Endothelial cell of umbilical vein (primary cell): ENCODE data around the gene TMCC3. TPM values are rescaled to one million over a fixed set of nuclear protein-coding genes. Genes with fewer than 3 reads are reported as not detected.

Source experiments
- BruUV-seq: library from RNA; stranded (reverse); fragments of 400-500 nt; replicated peaks from 2 replicates; lab custom pipeline; 2021; lab: Mats Ljungman, UMichigan
- CTCF ChIA-PET: fragments of 300-600, 350-600 bp; sonication (Branson Sonifier 250); formaldehyde crosslinking; loops from one replicate; lab custom pipeline; 2021; ENCODE audit warnings: antibody characterized with exemption, inconsistent platforms; lab: Charles Lee
- POLR2A ChIA-PET: fragments of 300-600, 350-600 bp; sonication (Branson Sonifier 250); formaldehyde crosslinking; loops from one replicate; lab custom pipeline; 2021; ENCODE audit warnings: antibody characterized with exemption, inconsistent platforms; lab: Charles Lee
- DNase-seq: peaks from one replicate; pipeline ENCODE4 v3.0.0-alpha.2; 2011; ENCODE audit warnings: low read depth, low spot score
- FAIRE-seq: peaks from 2 replicates; lab custom pipeline; 2011; peaks lifted over from hg19 to GRCh38; lab: Jason Lieb, UNC
- H2AFZ ChIP-seq: 2 replicates; pipeline ENCODE4 v1.6.0; 2012; ENCODE audit warnings: low read depth, low read length, control low read depth, inconsistent platforms
- H3K27ac ChIP-seq: 2 replicates; pipeline ENCODE4 v1.5.1; 2011; ENCODE audit warnings: low read depth, mild to moderate bottlenecking, control low read depth, low read length, moderate library complexity; ENCODE audit not compliant: insufficient read depth
- H3K27me3 ChIP-seq, 2 experiments: 2 replicates each; pipeline versions ENCODE4 v1.6.0 to v1.6.1; 2011; ENCODE audit warnings: low read length in 2 of 2, mixed read lengths in 1 of 2; ENCODE audit not compliant: control insufficient read depth in 2 of 2, insufficient read depth in 2 of 2
- H3K36me3 ChIP-seq, 2 experiments: 2 replicates in 1 of 2; 3 replicates in 1 of 2; pipeline ENCODE4 v1.5.1; 2011; ENCODE audit warnings: low read length in 2 of 2, mild to moderate bottlenecking in 1 of 2, moderate library complexity in 1 of 2; ENCODE audit not compliant: control insufficient read depth in 2 of 2, insufficient read depth in 2 of 2; ENCODE audit errors: extremely low read depth in 1 of 2
- H3K4me1 ChIP-seq: 3 replicates; pipeline ENCODE4 v1.5.1; 2011; ENCODE audit warnings: mild to moderate bottlenecking, low read length; ENCODE audit not compliant: control insufficient read depth, insufficient read depth; ENCODE audit errors: extremely low read depth
- H3K4me2 ChIP-seq: 2 replicates; pipeline ENCODE4 v1.6.1; 2011; ENCODE audit warnings: low read length, control low read depth, mixed read lengths; ENCODE audit not compliant: insufficient read depth
- H3K4me3 ChIP-seq, 3 experiments: fragments of 200-600 bp in 1 of 3; sonication (generic), shearing (Covaris generic) in 1 of 3; replicated peaks in 1 of 3; 2 replicates each; pipeline ENCODE4 v1.5.1; 2011 to 2016; ENCODE audit warnings: control low read depth in 3 of 3, low read length in 3 of 3, mild to moderate bottlenecking in 2 of 3, inconsistent platforms in 1 of 3, low read depth in 1 of 3, moderate library complexity in 1 of 3; ENCODE audit not compliant: insufficient read depth in 1 of 3
- H3K79me2 ChIP-seq: 2 replicates; pipeline ENCODE4 v1.6.0; 2012; ENCODE audit warnings: low read length, inconsistent platforms; ENCODE audit not compliant: control insufficient read depth, insufficient read depth
- H3K9ac ChIP-seq: replicated peaks from 2 replicates; pipeline ENCODE3; 2011; ENCODE audit warnings: low read length, control low read depth; ENCODE audit not compliant: insufficient read depth; ENCODE audit errors: extremely low read depth
- H3K9me1 ChIP-seq: replicated peaks from 3 replicates; pipeline ENCODE4 v1.6.0; 2011; ENCODE audit warnings: mild to moderate bottlenecking, low read length; ENCODE audit not compliant: control insufficient read depth, insufficient read depth; ENCODE audit errors: extremely low read depth
- H3K9me3 ChIP-seq: replicated peaks from 2 replicates; pipeline ENCODE4 v1.5.1; 2012; ENCODE audit warnings: low read length, inconsistent platforms; ENCODE audit not compliant: control insufficient read depth, insufficient read depth
- H4K20me1 ChIP-seq: replicated peaks from 2 replicates; pipeline ENCODE3; 2011; ENCODE audit warnings: mild to moderate bottlenecking, low read length; ENCODE audit not compliant: control insufficient read depth, insufficient read depth; ENCODE audit errors: extremely low read depth
- EZH2 ChIP-seq: IDR thresholded peaks from 2 replicates; pipeline ENCODE4 v1.6.1; 2012; ENCODE audit warnings: borderline replicate concordance, low read depth, mild to moderate bottlenecking, moderate library complexity, low read length, inconsistent platforms; ENCODE audit not compliant: severe bottlenecking
- FOS ChIP-seq: IDR thresholded peaks from 2 replicates; pipeline ENCODE4 v1.6.1; 2011; ENCODE audit warnings: mild to moderate bottlenecking, low read length, moderate library complexity, borderline replicate concordance; ENCODE audit not compliant: insufficient read depth
- GATA2 ChIP-seq: IDR thresholded peaks from 2 replicates; pipeline ENCODE4 v1.7.0; 2011; ENCODE audit warnings: low read depth, mild to moderate bottlenecking, moderate library complexity, mixed read lengths, low read length; ENCODE audit not compliant: insufficient read length, insufficient read depth
- JUN ChIP-seq: IDR thresholded peaks from 2 replicates; pipeline ENCODE4 v1.6.1; 2011; ENCODE audit warnings: borderline replicate concordance, low read depth; ENCODE audit not compliant: insufficient read length, insufficient read depth
- MAX ChIP-seq: IDR thresholded peaks from 2 replicates; pipeline ENCODE4 v1.6.1; 2011; ENCODE audit not compliant: insufficient read depth, insufficient read length
- MYC ChIP-seq: IDR thresholded peaks from one replicate; pipeline ENCODE4 v1.6.1; 2011; ENCODE audit warnings: mild to moderate bottlenecking, low read depth, low read length
- POLR2A ChIP-seq: IDR thresholded peaks from 2 replicates; pipeline ENCODE4 v1.6.1; 2012; ENCODE audit warnings: low read depth, mild to moderate bottlenecking, control low read depth, low read length
- POLR2AphosphoS5 ChIP-seq: IDR thresholded peaks from 2 replicates; pipeline ENCODE4 v1.6.1; 2012; ENCODE audit warnings: low read depth, mild to moderate bottlenecking, control low read depth, low read length, moderate library complexity; ENCODE audit not compliant: insufficient read depth
- dilution Hi-C: fragments of 300-500 bp; cut with MboI; formaldehyde crosslinking; loops from one replicate; pipeline ENCODE4 v1.15.0; 2019; ENCODE audit warnings: low sequenced_read_pairs; ENCODE audit not compliant: extremely low pct_ligation_motif_present
- intact Hi-C: fragments of 100-400 bp; cut with micrococcal nuclease; formaldehyde crosslinking; loops from one replicate; pipeline ENCODE4 v1.10.0; 2022
- polyA plus RNA-seq, 4 experiments: library from polyadenylated mRNA; depleted of rRNA in 3 of 4; stranded (reverse) in 3 of 4; unstranded in 1 of 4; fragments of >200 nt; gene quantifications; 2 replicates each; pipeline versions ENCODE4 v1.2.1 to v1.2.3, GENCODE V29; 2011 to 2012; ENCODE audit warnings: missing spikeins in 1 of 4
- total RNA-seq: library from RNA; stranded (reverse); gene quantifications from 2 replicates; pipeline ENCODE4 v1.2.3, GENCODE V29; 2021
- TF ChIP-seq, protein P1 (sequence below), 2 donors: IDR thresholded peaks; 1 replicate in 1 of 2; 2 replicates in 1 of 2; pipeline ENCODE4 v1.5.1; 2011; ENCODE audit warnings: low read length in 2 of 2, mild to moderate bottlenecking in 2 of 2, moderate library complexity in 2 of 2, control low read depth in 1 of 2, inconsistent platforms in 1 of 2, low read depth in 1 of 2; ENCODE audit not compliant: insufficient read depth in 1 of 2; ENCODE audit errors: extremely low read depth in 1 of 2

TMCC3 gene
- total and polyA plus RNA-seq, 2 donors (not counting 3 experiments of a cell fraction or from before 2014, with no cell fraction given): 13.5 to 30.4 TPM

- Histone ChIP-seq H3K27me3 (no peaks in the 10 kb centered on the region), H2AFZ (peak overlapping the region; percentile 5), H3K79me2 (peaks cover 71% of the 10 kb centered on the region), H3K4me1 (peaks cover 43% of the 10 kb centered on the region), H3K4me2 (peak overlapping the region; percentile 59), H3K9me3 (no peaks in the 10 kb centered on the region), H3K9ac (peak overlapping the region; percentile 76), H3K27ac (peak overlapping the region; percentile 79), H3K9me1 (no peaks in the 10 kb centered on the region), H4K20me1 (no peaks in the 10 kb centered on the region), H3K36me3 (peaks cover 0 to 12% of the 10 kb centered on the region in 2 experiments), H3K4me3 (peak overlapping the region in 1 of 3 experiments; percentile 34)
- dilution Hi-C loops (no loop called here), intact Hi-C loops (loop anchor here (1.0 to 5.0 kb wide), 5 partner anchors 22 to 338 kb away; no protein-coding TSS in a partner anchor)
- no peak for TF ChIP-seq POLR2A
- TF ChIP-seq MYC: peak; percentile 11
- TF ChIP-seq, protein P1, sequence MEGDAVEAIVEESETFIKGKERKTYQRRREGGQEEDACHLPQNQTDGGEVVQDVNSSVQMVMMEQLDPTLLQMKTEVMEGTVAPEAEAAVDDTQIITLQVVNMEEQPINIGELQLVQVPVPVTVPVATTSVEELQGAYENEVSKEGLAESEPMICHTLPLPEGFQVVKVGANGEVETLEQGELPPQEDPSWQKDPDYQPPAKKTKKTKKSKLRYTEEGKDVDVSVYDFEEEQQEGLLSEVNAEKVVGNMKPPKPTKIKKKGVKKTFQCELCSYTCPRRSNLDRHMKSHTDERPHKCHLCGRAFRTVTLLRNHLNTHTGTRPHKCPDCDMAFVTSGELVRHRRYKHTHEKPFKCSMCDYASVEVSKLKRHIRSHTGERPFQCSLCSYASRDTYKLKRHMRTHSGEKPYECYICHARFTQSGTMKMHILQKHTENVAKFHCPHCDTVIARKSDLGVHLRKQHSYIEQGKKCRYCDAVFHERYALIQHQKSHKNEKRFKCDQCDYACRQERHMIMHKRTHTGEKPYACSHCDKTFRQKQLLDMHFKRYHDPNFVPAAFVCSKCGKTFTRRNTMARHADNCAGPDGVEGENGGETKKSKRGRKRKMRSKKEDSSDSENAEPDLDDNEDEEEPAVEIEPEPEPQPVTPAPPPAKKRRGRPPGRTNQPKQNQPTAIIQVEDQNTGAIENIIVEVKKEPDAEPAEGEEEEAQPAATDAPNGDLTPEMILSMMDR (IDR thresholded peaks at IDR 0.05; ENCODE audit: extremely low read depth in 1 of 2, insufficient read depth in 1 of 2, low read depth in 1 of 2, low read length in 2 of 2): no peak
- no peak for TF ChIP-seq MAX
- TF ChIP-seq GATA2: peak; percentile 71
- TF ChIP-seq FOS: peak; percentile 92
- TF ChIP-seq POLR2AphosphoS5: peak; percentile 38
- peak; percentile 76 for TF ChIP-seq JUN
- TF ChIP-seq EZH2: no peak
- FAIRE-seq (peak; percentile 92), DNase-seq (peak; percentile 83)
- CTCF ChIA-PET: interaction anchor here (0.6 to 1.2 kb wide), 6 partner anchors 21 to 119 kb away, joined by 3 to 4 read pairs (median 3); no protein-coding TSS in a partner anchor
- POLR2A ChIA-PET: no interaction called here
- TSS peak; percentile 3 for BruUV-seq
Measured at GRCh38 chr12:94644141-94644979, 6.0 kb downstream of the TMCC3 start.
